ENCODE data around the gene OTOG. TPM values are rescaled to one million over a fixed set of nuclear protein-coding genes. Genes with fewer than 3 reads are reported as not detected.

OTOG gene
- total and polyA plus RNA-seq, 4 experiments from 2014 or later = not detected

DNA sequence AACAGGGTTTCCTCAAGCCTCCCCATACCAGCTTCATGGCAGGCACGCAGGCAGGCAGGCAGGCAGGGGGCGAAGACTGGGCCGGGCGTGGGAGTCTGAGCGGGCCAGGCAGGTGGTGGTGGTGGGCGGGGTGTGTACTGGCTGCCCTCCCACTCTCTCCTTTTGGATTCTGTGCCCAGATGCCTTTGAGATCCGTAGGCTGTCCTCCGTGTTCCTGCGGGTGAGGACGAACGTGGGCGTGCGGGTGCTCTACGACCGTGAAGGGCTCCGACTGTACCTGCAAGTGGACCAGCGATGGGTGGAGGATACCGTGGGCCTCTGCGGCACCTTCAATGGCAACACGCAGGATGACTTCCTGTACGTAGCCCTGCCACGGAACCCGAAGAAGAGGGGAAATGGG lies 23.0 kb downstream of the OTOG start:
- DNase-seq = no peak
- Histone ChIP-seq H3K27ac (ENCODE audit: low read depth, low read length) (no peak overlapping the region), H3K4me1 (ENCODE audit: insufficient read depth, low read length) (no peaks in the 10 kb centered on the region), H3K27me3 (ENCODE audit: insufficient read depth, low read length) (no peaks in the 10 kb centered on the region), H3K4me3 (ENCODE audit: low read length in 2 of 2) (no peak overlapping the region), H3K9me3 (ENCODE audit: control insufficient read depth in 1 of 2, low read length in 2 of 2) (no peaks in the 10 kb centered on the region), H3K36me3 (ENCODE audit: insufficient read depth, low read length) (no peaks in the 10 kb centered on the region)
- Mint-ChIP-seq H3K4me3 (no peak overlapping the region), H3K27ac (peak overlapping the region in 1 of 7 donors; percentile 61), H3K4me1 (peaks cover 0 to 4% (median under 1%) of the 10 kb centered on the region in 4 donors), H3K9me3 (no peaks in the 10 kb centered on the region), H3K27me3 (peaks cover 3 to 4% of the 10 kb centered on the region in 2 donors), H3K36me3 (no peaks in the 10 kb centered on the region)
- ChIA-PET POLR2A (ENCODE audit: partially characterized antibody) (no interaction called here), CTCF (ENCODE audit: partially characterized antibody) (interaction anchor here (0.8 kb wide), 1 partner anchor 185 kb away, joined by 3 read pairs; no protein-coding TSS in a partner anchor)
- intact Hi-C loops (cut with micrococcal nuclease) = no loop called here

DNA sequence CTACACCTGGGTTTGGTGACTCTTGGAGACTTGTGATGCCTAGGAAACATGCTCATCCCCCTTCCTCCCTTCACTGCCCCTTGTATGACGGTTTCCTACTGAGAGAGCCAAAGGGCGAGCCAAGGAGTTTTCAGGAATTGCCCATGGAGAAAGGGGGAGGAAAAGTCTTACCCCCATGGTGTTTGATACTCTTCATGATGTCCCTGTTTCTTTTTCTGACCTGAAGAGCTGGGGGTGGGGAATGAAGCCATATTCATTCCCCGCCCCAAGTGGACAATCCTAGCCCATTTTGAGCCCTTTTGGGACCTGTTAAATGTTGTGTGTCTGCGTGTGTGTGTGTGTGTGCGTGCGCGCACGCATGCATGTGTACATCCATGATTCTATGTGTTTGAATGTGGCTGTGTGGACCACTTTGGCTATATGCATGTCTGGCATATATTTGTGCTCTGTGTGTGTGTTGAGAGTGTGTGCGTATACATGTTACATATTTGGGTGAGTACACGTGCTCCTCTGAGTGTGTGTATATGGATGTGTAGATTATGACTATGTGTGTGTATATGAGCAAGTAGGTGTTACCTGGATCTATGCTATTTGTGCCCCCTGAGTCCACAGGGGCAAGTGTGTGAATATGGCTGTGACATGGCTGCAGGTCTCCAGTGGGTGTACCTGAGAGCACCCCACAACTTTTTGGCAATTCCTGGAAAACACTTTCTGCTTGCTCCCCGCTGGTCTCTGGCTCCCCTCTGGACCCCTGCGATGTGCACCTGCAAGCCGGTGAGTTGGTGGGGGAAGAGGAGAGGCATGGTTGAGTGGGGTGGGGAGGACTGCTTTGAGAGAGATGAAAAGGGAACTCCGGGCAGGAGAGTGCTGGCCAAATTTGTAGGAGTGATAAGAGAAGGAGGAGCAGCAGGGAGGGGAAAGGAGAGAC lies 24.6 kb downstream of the OTOG start:
- Mint-ChIP-seq H3K9me3 (no peaks in the 10 kb centered on the region), H3K36me3 (no peaks in the 10 kb centered on the region), H3K4me1 (peaks cover 0 to 4% (median under 1%) of the 10 kb centered on the region in 4 donors), H3K27ac (no peak overlapping the region), H3K4me3 (no peak overlapping the region), H3K27me3 (peaks cover 3 to 6% of the 10 kb centered on the region in 2 donors)
- H3K27ac ChIP-seq (ENCODE audit: low read depth, low read length) = no peak overlapping the region
- intact Hi-C loops (cut with micrococcal nuclease) = no loop called here
- ChIA-PET CTCF (ENCODE audit: partially characterized antibody) (no interaction called here), POLR2A (ENCODE audit: partially characterized antibody) (no interaction called here)
- H3K36me3 ChIP-seq (ENCODE audit: insufficient read depth, low read length) = no peaks in the 10 kb centered on the region
- no peak for DNase-seq
- H3K4me1 ChIP-seq (ENCODE audit: insufficient read depth, low read length) = no peaks in the 10 kb centered on the region
- H3K9me3 ChIP-seq (ENCODE audit: control insufficient read depth in 1 of 2, low read length in 2 of 2) = no peaks in the 10 kb centered on the region
- no peak overlapping the region for H3K4me3 ChIP-seq (ENCODE audit: low read length in 2 of 2)
- H3K27me3 ChIP-seq (ENCODE audit: insufficient read depth, low read length) = no peaks in the 10 kb centered on the region

DNA sequence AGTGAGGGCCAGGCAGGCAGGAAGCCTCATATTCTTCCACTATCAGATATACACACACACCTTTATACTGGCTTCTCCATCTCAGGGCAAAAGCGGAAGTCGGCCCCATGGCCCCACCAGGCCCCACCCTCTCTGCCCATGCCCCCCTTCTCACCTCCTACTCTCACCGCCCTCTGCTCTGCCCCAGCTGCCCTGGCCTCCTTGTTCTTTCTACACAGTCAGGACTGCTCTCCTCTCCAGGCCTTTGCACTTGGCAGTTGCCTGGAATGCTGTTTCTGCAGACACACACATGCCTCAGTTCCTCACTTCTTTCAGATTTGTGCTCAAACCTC lies 25.3 kb downstream of the OTOG start:
- Mint-ChIP-seq H3K36me3 (no peaks in the 10 kb centered on the region), H3K27me3 (peaks cover 3 to 8% of the 10 kb centered on the region in 2 donors), H3K27ac (no peak overlapping the region), H3K4me1 (peaks cover 0 to 4% (median under 1%) of the 10 kb centered on the region in 4 donors), H3K4me3 (no peak overlapping the region), H3K9me3 (no peaks in the 10 kb centered on the region)
- ChIA-PET POLR2A (ENCODE audit: partially characterized antibody) (no interaction called here), CTCF (ENCODE audit: partially characterized antibody) (no interaction called here)
- H3K4me3 ChIP-seq (ENCODE audit: low read length in 2 of 2) = no peak overlapping the region
- H3K4me1 ChIP-seq (ENCODE audit: insufficient read depth, low read length) = no peaks in the 10 kb centered on the region
- no peaks in the 10 kb centered on the region for H3K9me3 ChIP-seq (ENCODE audit: control insufficient read depth in 1 of 2, low read length in 2 of 2)
- DNase-seq = no peak
- no peaks in the 10 kb centered on the region for H3K36me3 ChIP-seq (ENCODE audit: insufficient read depth, low read length)
- H3K27ac ChIP-seq (ENCODE audit: low read depth, low read length) = no peak overlapping the region
- no peaks in the 10 kb centered on the region for H3K27me3 ChIP-seq (ENCODE audit: insufficient read depth, low read length)
- intact Hi-C loops (cut with micrococcal nuclease) = no loop called here

DNA sequence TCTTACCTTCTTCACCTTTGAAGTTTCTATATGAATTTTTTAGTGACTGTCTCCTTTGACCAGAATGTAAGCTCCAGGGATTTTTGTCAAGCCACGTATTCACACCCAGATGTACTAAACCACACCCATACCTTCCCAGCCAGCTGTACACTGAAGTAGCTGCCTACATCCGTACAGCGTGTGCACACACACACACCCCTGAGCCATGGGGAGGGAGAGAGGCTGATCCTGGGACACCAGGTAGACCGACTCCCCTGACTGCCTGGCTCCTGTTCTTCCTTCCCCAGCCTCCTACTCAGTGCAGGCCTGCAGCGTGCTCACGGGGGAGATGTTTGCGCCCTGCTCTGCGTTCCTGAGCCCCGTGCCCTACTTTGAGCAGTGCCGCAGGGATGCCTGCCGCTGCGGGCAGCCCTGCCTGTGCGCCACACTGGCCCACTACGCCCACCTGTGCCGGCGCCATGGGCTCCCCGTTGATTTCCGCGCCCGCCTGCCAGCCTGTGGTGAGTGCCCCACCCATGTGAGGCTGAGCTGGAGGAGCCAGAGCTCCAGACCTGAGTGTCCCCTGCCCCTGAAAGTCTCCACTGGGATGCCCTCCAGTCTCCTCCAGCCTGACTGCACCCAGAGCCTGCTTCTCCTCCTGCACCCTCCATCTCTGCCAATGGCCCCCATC lies 25.9 kb downstream of the OTOG start:
- no peaks in the 10 kb centered on the region for H3K36me3 Mint-ChIP-seq
- no peak overlapping the region for H3K4me3 ChIP-seq (ENCODE audit: low read length in 2 of 2)
- H3K27ac ChIP-seq (ENCODE audit: low read depth, low read length) = no peak overlapping the region
- no peak for DNase-seq
- POLR2A ChIA-PET (ENCODE audit: partially characterized antibody) = no interaction called here
- H3K4me1 ChIP-seq (ENCODE audit: insufficient read depth, low read length) = no peaks in the 10 kb centered on the region
- CTCF ChIA-PET (ENCODE audit: partially characterized antibody) = no interaction called here
- intact Hi-C loops (cut with micrococcal nuclease) = no loop called here
- peaks cover 3 to 8% of the 10 kb centered on the region in 2 donors for H3K27me3 Mint-ChIP-seq
- H3K9me3 Mint-ChIP-seq = no peaks in the 10 kb centered on the region
- H3K9me3 ChIP-seq (ENCODE audit: control insufficient read depth in 1 of 2, low read length in 2 of 2) = no peaks in the 10 kb centered on the region
- no peak overlapping the region for H3K4me3 Mint-ChIP-seq
- H3K27me3 ChIP-seq (ENCODE audit: insufficient read depth, low read length) = no peaks in the 10 kb centered on the region
- H3K27ac Mint-ChIP-seq = no peak overlapping the region
- H3K4me1 Mint-ChIP-seq = peaks cover 0 to 4% (median 0%) of the 10 kb centered on the region in 4 donors
- no peaks in the 10 kb centered on the region for H3K36me3 ChIP-seq (ENCODE audit: insufficient read depth, low read length)

DNA sequence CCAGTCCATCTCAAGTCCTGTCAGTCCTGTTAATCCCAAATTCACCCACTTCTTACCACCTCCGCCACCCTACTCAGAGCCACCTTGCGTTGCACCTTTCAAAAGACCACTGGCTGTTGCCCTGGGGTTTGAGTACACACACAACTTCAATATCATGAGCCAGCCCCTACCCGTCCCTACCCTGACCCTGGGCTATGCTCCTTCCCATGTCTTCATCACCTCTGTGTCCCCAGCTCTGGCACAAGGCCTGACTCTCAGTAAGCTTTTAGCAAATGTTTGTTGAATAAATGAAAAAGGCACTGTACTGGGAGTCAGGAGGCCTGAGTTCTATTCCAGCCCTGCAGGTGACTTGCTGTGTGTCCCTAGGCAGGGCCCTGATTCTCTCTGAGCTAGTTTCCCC lies 26.5 kb downstream of the OTOG start:
- Mint-ChIP-seq H3K4me1 (peaks cover 0 to 4% (median 0%) of the 10 kb centered on the region in 4 donors), H3K9me3 (no peaks in the 10 kb centered on the region), H3K36me3 (no peaks in the 10 kb centered on the region), H3K4me3 (no peak overlapping the region), H3K27me3 (peaks cover 3 to 8% of the 10 kb centered on the region in 2 donors), H3K27ac (peak overlapping the region in 1 of 7 donors; percentile 62)
- DNase-seq = no peak
- intact Hi-C loops (cut with micrococcal nuclease) = no loop called here
- H3K27me3 ChIP-seq (ENCODE audit: insufficient read depth, low read length) = no peaks in the 10 kb centered on the region
- H3K4me3 ChIP-seq (ENCODE audit: low read length in 2 of 2) = no peak overlapping the region
- ChIA-PET CTCF (ENCODE audit: partially characterized antibody) (no interaction called here), POLR2A (ENCODE audit: partially characterized antibody) (no interaction called here)
- H3K4me1 ChIP-seq (ENCODE audit: insufficient read depth, low read length) = no peaks in the 10 kb centered on the region
- H3K9me3 ChIP-seq (ENCODE audit: control insufficient read depth in 1 of 2, low read length in 2 of 2) = no peaks in the 10 kb centered on the region
- no peak overlapping the region for H3K27ac ChIP-seq (ENCODE audit: low read depth, low read length)
- H3K36me3 ChIP-seq (ENCODE audit: insufficient read depth, low read length) = no peaks in the 10 kb centered on the region

DNA sequence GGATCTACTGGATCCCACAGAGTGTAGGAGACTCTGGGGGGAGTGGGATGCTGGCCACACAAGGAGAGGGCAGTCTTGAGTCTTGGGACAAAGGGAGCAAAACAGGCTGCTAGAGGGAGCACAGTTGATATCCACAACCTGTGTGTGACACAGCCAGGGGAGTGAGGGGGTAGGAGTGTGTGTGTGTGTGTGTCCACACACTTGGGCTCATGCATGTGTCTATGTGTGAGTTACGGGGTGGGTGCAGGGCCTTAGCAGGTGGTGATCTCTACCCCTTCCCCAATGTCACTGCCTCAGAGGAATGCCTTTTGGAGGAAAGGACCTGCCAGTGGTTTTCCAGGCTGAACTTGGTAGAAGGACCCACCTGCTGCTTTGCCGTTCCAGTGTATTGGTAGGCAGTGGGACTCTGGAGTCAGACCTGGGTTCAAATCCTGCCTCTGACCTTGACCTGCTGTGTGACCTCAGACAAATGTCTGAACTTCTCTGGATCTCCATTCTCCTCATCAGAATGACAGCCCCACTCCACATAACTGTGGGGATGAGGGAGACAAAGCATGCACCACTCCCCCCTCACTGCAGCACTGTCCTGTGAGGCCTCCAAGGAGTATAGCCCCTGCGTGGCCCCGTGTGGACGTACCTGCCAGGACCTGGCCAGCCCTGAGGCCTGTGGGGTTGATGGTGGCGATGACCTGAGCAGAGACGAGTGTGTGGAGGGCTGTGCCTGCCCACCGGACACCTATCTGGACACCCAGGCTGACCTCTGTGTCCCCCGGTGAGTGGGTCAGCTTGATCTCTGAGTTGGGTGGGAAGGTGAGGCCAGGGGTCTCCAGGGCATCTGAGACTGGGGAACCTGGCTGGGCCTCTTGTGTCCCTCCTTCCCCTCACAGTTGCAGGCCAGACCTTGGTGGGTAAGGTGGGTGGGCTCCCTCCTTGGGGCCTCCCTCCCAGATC lies 27.4 kb downstream of the OTOG start:
- no peak for DNase-seq
- H3K9me3 Mint-ChIP-seq = no peaks in the 10 kb centered on the region
- peaks cover 3 to 8% of the 10 kb centered on the region in 2 donors for H3K27me3 Mint-ChIP-seq
- H3K36me3 ChIP-seq (ENCODE audit: insufficient read depth, low read length) = no peaks in the 10 kb centered on the region
- H3K36me3 Mint-ChIP-seq = no peaks in the 10 kb centered on the region
- H3K4me3 ChIP-seq (ENCODE audit: low read length in 2 of 2) = no peak overlapping the region
- intact Hi-C loops (cut with micrococcal nuclease) = no loop called here
- no peaks in the 10 kb centered on the region for H3K27me3 ChIP-seq (ENCODE audit: insufficient read depth, low read length)
- H3K4me1 ChIP-seq (ENCODE audit: insufficient read depth, low read length) = no peaks in the 10 kb centered on the region
- peaks cover 0 to 4% (median 0%) of the 10 kb centered on the region in 4 donors for H3K4me1 Mint-ChIP-seq
- no peak overlapping the region for H3K4me3 Mint-ChIP-seq
- ChIA-PET CTCF (ENCODE audit: partially characterized antibody) (no interaction called here), POLR2A (ENCODE audit: partially characterized antibody) (no interaction called here)
- no peaks in the 10 kb centered on the region for H3K9me3 ChIP-seq (ENCODE audit: control insufficient read depth in 1 of 2, low read length in 2 of 2)
- H3K27ac Mint-ChIP-seq = no peak overlapping the region
- H3K27ac ChIP-seq (ENCODE audit: low read depth, low read length) = no peak overlapping the region

All from CD4-positive, alpha-beta memory T cell (primary cell).